H1 (cell line): ENCODE results near the gene TBC1D12. TPM values are rescaled to one million over a fixed set of nuclear protein-coding genes. Genes with fewer than 3 reads are reported as not detected.

Source experiments
- CTCF ChIA-PET: fragments of 300-600 bp; sonication (Branson Sonifier 250); formaldehyde crosslinking; loops from one replicate; lab custom pipeline; 2021; ENCODE audit not compliant: partially characterized antibody; lab: Charles Lee
- POLR2A ChIA-PET: fragments of 300-600 bp; sonication (Branson Sonifier 250); formaldehyde crosslinking; loops from one replicate; lab custom pipeline; 2021; ENCODE audit warnings: inconsistent platforms; ENCODE audit not compliant: partially characterized antibody; lab: Charles Lee
- DNase-seq, 2 experiments: peaks; one replicate each; pipeline versions ENCODE4 v3.0.0 to v3.0.0-alpha.2; 2010 to 2022; ENCODE audit warnings: low spot score in 2 of 2, low read depth in 1 of 2, mixed read lengths in 1 of 2
- FAIRE-seq: peaks from 2 replicates; lab custom pipeline; 2011; peaks lifted over from hg19 to GRCh38; lab: Jason Lieb, UNC
- H2AFZ ChIP-seq: 2 replicates; pipeline ENCODE4 v1.8.1; 2012; ENCODE audit warnings: low read length, inconsistent platforms
- H2AK5ac ChIP-seq: 2 replicates; pipeline ENCODE4 v1.6.1; 2013; ENCODE audit warnings: low read depth, low read length
- H2BK120ac ChIP-seq: replicated peaks from 2 replicates; pipeline ENCODE3; 2013; ENCODE audit warnings: low read depth, low read length, inconsistent platforms
- H2BK12ac ChIP-seq: 2 replicates; pipeline ENCODE4 v1.6.1; 2013; ENCODE audit warnings: low read depth, low read length
- H2BK15ac ChIP-seq: 2 replicates; pipeline ENCODE4 v1.6.1; 2013; ENCODE audit warnings: low read length
- H2BK20ac ChIP-seq: 2 replicates; pipeline ENCODE4 v1.6.1; 2013; ENCODE audit warnings: low read length
- H2BK5ac ChIP-seq: 2 replicates; pipeline ENCODE4 v1.6.1; 2013; ENCODE audit warnings: low read depth, low read length
- H3K14ac ChIP-seq: 2 replicates; pipeline ENCODE4 v1.6.1; 2013; ENCODE audit warnings: inconsistent platforms; ENCODE audit not compliant: insufficient read length
- H3K18ac ChIP-seq: 2 replicates; pipeline ENCODE4 v1.6.1; 2013; ENCODE audit warnings: low read length; ENCODE audit errors: extremely low read depth
- H3K23ac ChIP-seq: 2 replicates; pipeline ENCODE4 v1.6.1; 2013; ENCODE audit warnings: inconsistent platforms; ENCODE audit not compliant: insufficient read length
- H3K23me2 ChIP-seq: 2 replicates; pipeline ENCODE4 v1.6.1; 2013; ENCODE audit warnings: low read depth, low read length
- H3K27ac ChIP-seq: 2 replicates; pipeline ENCODE4 v1.6.1; 2011; ENCODE audit warnings: low read depth, low read length, inconsistent platforms
- H3K27me3 ChIP-seq, 4 experiments: replicated peaks in 1 of 4; 1 replicate in 1 of 4; 2 replicates in 3 of 4; pipeline versions ENCODE4 v1.6.1 to v1.8.1; 2011 to 2013; ENCODE audit warnings: low read length in 3 of 4, mild to moderate bottlenecking in 3 of 4, inconsistent platforms in 2 of 4, mixed read lengths in 2 of 4, moderate library complexity in 1 of 4; ENCODE audit not compliant: control insufficient read depth in 3 of 4, insufficient read depth in 3 of 4; ENCODE audit errors: extremely low read depth in 1 of 4
- H3K36me3 ChIP-seq, 4 experiments: 2 replicates each; pipeline versions ENCODE4 v1.6.1 to v1.8.1; 2011 to 2013; ENCODE audit warnings: mild to moderate bottlenecking in 4 of 4, low read length in 3 of 4, moderate library complexity in 2 of 4, control low read depth in 1 of 4, inconsistent platforms in 1 of 4; ENCODE audit not compliant: insufficient read depth in 4 of 4, control insufficient read depth in 2 of 4
- H3K4ac ChIP-seq: replicated peaks from 2 replicates; pipeline ENCODE3; 2013; ENCODE audit warnings: low read length, low read depth, mixed read lengths, inconsistent platforms; ENCODE audit not compliant: insufficient read length
- H3K4me1 ChIP-seq, 4 experiments: replicated peaks in 1 of 4; 1 replicate in 1 of 4; 2 replicates in 3 of 4; pipeline versions ENCODE4 v1.6.1 to v1.8.1; 2011 to 2013; ENCODE audit warnings: low read length in 3 of 4, inconsistent platforms in 2 of 4, mixed read lengths in 1 of 4; ENCODE audit not compliant: insufficient read depth in 4 of 4, control insufficient read depth in 3 of 4
- H3K4me2 ChIP-seq, 2 experiments: 2 replicates each; pipeline versions ENCODE4 v1.6.1 to v1.8.1; 2011 to 2013; ENCODE audit warnings: low read depth in 2 of 2, low read length in 2 of 2, control low read depth in 1 of 2, inconsistent platforms in 1 of 2, mild to moderate bottlenecking in 1 of 2; ENCODE audit not compliant: insufficient read depth in 1 of 2
- H3K4me3 ChIP-seq, 4 experiments: fragments of 200-600, 300-600 bp in 1 of 4; sonication (generic), shearing (Covaris generic), sonication (Bioruptor Twin) in 1 of 4; 2 replicates each; pipeline versions ENCODE4 v1.5.1 to v1.8.1; 2011 to 2016; ENCODE audit warnings: low read length in 4 of 4, low read depth in 3 of 4, control low read depth in 2 of 4, inconsistent platforms in 2 of 4, mild to moderate bottlenecking in 2 of 4, mixed read lengths in 1 of 4, moderate library complexity in 1 of 4; ENCODE audit not compliant: insufficient read depth in 2 of 4; ENCODE audit errors: extremely low read depth in 1 of 4
- H3K56ac ChIP-seq: replicated peaks from 2 replicates; pipeline ENCODE3; 2013; ENCODE audit warnings: low read depth, mild to moderate bottlenecking, mixed read lengths, low read length, inconsistent platforms; ENCODE audit not compliant: insufficient read length
- H3K79me1 ChIP-seq: 2 replicates; pipeline ENCODE4 v1.6.1; 2013; ENCODE audit warnings: low read depth, low read length, control low read depth
- H3K79me2 ChIP-seq, 2 experiments: 2 replicates each; pipeline versions ENCODE4 v1.6.1 to v1.8.1; 2012 to 2013; ENCODE audit warnings: low read length in 2 of 2, mild to moderate bottlenecking in 2 of 2, inconsistent platforms in 1 of 2; ENCODE audit not compliant: insufficient read depth in 2 of 2, control insufficient read depth in 1 of 2
- H3K9ac ChIP-seq, 4 experiments: replicated peaks in 1 of 4; 1 replicate in 1 of 4; 2 replicates in 3 of 4; pipeline versions ENCODE4 v1.6.1 to v1.8.1; 2011 to 2013; ENCODE audit warnings: low read depth in 3 of 4, low read length in 3 of 4, control low read depth in 2 of 4, mild to moderate bottlenecking in 2 of 4, moderate library complexity in 2 of 4, inconsistent platforms in 1 of 4; ENCODE audit errors: extremely low read depth in 1 of 4
- H3K9me3 ChIP-seq, 2 experiments: 2 replicates each; pipeline versions ENCODE4 v1.6.1 to v1.8.1; 2012 to 2013; ENCODE audit warnings: mild to moderate bottlenecking in 2 of 2, moderate library complexity in 2 of 2, control low read depth in 1 of 2, inconsistent platforms in 1 of 2, low read depth in 1 of 2, low read length in 1 of 2, mixed read lengths in 1 of 2; ENCODE audit not compliant: insufficient read depth in 2 of 2
- H4K20me1 ChIP-seq, 2 experiments: replicated peaks in 1 of 2; 2 replicates each; pipeline versions ENCODE3 to v1.8.1; 2011 to 2013; ENCODE audit warnings: inconsistent platforms in 2 of 2, low read length in 2 of 2, mild to moderate bottlenecking in 1 of 2; ENCODE audit not compliant: insufficient read depth in 2 of 2, control insufficient read depth in 1 of 2
- H4K5ac ChIP-seq: 2 replicates; pipeline ENCODE4 v1.6.1; 2013; ENCODE audit warnings: low read length, low read depth, mixed read lengths, inconsistent platforms; ENCODE audit not compliant: insufficient read length
- H4K8ac ChIP-seq: 2 replicates; pipeline ENCODE4 v1.8.0; 2013; ENCODE audit warnings: mild to moderate bottlenecking, moderate library complexity, low read length, inconsistent platforms; ENCODE audit not compliant: insufficient read depth; ENCODE audit errors: extremely low read depth
- H4K91ac ChIP-seq: replicated peaks from 2 replicates; pipeline ENCODE3; 2013; ENCODE audit warnings: low read length, mixed read lengths, inconsistent platforms; ENCODE audit not compliant: insufficient read length
- CBX8 ChIP-seq: fragments of 300-800, 300-1000 bp; sonication (generic); IDR thresholded peaks from 2 replicates; pipeline ENCODE4 v1.7.1; 2016; ENCODE audit warnings: low read depth, low read length, borderline replicate concordance
- CREB1 ChIP-seq: IDR thresholded peaks from 2 replicates; pipeline ENCODE4 v1.6.1; 2012; ENCODE audit warnings: inconsistent platforms
- CTBP2 ChIP-seq: IDR thresholded peaks from 2 replicates; pipeline ENCODE4 v1.7.0; 2011; ENCODE audit warnings: borderline replicate concordance, mild to moderate bottlenecking, moderate library complexity, mixed read lengths, low read length; ENCODE audit not compliant: insufficient read depth, insufficient read length
- KDM4A ChIP-seq: IDR thresholded peaks from one replicate; pipeline ENCODE4 v1.7.1; 2012; ENCODE audit warnings: low read depth, mild to moderate bottlenecking, moderate library complexity, low read length, inconsistent platforms; ENCODE audit not compliant: severe bottlenecking
- RXRA ChIP-seq: IDR thresholded peaks from 2 replicates; pipeline ENCODE4 v1.6.1; 2011; ENCODE audit warnings: low read depth, mild to moderate bottlenecking, low read length, moderate library complexity; ENCODE audit not compliant: insufficient read depth
- TAF7 ChIP-seq: optimal IDR thresholded peaks from 2 replicates; pipeline ENCODE3; 2011; ENCODE audit warnings: low read depth, mild to moderate bottlenecking, inconsistent platforms, low read length, moderate library complexity, borderline replicate concordance
- TBP ChIP-seq: IDR thresholded peaks from 2 replicates; pipeline ENCODE4 v1.6.1; 2011; ENCODE audit warnings: low read depth, low read length, improper control_type of control experiment
- TEAD4 ChIP-seq: IDR thresholded peaks from 2 replicates; pipeline ENCODE4 v1.6.1; 2012; ENCODE audit warnings: low read depth, low read length, inconsistent platforms, mixed read lengths
- polyA plus RNA-seq, 7 experiments: library from polyadenylated mRNA; depleted of rRNA in 3 of 7; stranded (reverse) in 5 of 7; unstranded in 2 of 7; fragments of >200 nt in 5 of 7; fragments of 200-250 nt in 2 of 7; gene quantifications; 1 replicate in 5 of 7; 2 replicates in 1 of 7; 4 replicates in 1 of 7; pipeline versions ENCODE4 v1.2.1 to v1.2.3, GENCODE V29; 2011 to 2013; ENCODE audit warnings: missing spikeins in 2 of 7, mixed read lengths in 2 of 7
- total RNA-seq: library from RNA; stranded (reverse); fragmentation: NEBNext Ultra II Directional; extraction: Animal tissue kit (Norgen Biotek cat#: 25700); gene quantifications from 2 replicates; pipeline ENCODE4 v1.2.1, GENCODE V29; 2021
- TF ChIP-seq, protein P1 (sequence below), 3 experiments: IDR thresholded peaks; 1 replicate in 2 of 3; 2 replicates in 1 of 3; pipeline versions ENCODE4 v1.5.1 to v1.6.1; 2011; ENCODE audit warnings: low read length in 3 of 3, mild to moderate bottlenecking in 3 of 3, inconsistent platforms in 2 of 3, low read depth in 1 of 3, moderate library complexity in 1 of 3; ENCODE audit not compliant: insufficient read depth in 1 of 3; ENCODE audit errors: control extremely low read depth in 1 of 3

TBC1D12 gene
- total and polyA plus RNA-seq, 2 of the 8 experiments (the other 6 are each of a cell fraction or from before 2014, with no cell fraction given), result 1.1 to 3.2 TPM

DNA sequence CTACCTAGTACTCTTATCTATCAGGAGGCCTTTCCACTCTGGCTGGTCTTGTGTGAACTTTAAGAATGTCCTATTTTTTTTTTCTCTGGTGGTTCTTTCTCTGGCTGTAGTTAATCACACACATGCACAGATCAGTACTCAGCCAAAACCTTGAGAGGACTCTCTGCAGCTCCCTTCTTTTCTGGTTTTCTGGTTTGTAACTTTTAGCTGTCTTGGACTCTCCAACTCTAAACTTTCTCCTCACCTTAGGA is 88.4 kb downstream of the TBC1D12 start:
- Histone ChIP-seq H4K91ac (no peak overlapping the region), H3K23me2 (no peaks in the 10 kb centered on the region; the same call in 1 of the 2 replicates), H3K23ac (no peak overlapping the region), H2BK20ac (no peak overlapping the region), H3K18ac (no peak overlapping the region), H3K56ac (no peak overlapping the region), H3K27me3 (no peaks in the 10 kb centered on the region), H3K9ac (peak overlapping the region in 1 of 4 experiments; percentile 24; a peak in 1 of 7 replicates), H4K8ac (no peak overlapping the region), H2BK5ac (no peak overlapping the region), H3K14ac (no peak overlapping the region), H3K4ac (no peak overlapping the region), H3K4me3 (no peak overlapping the region), H3K9me3 (no peaks in the 10 kb centered on the region), H3K79me2 (no peaks in the 10 kb centered on the region), H3K4me1 (0 out of 7 replicates have a peak, but pooled peaks cover 0 to 2% (median 0%) of the 10 kb centered on the region in 4 experiments), H3K4me2 (no peak overlapping the region), H3K27ac (no peak overlapping the region), H3K36me3 (no peaks in the 10 kb centered on the region), H2BK15ac (no peak overlapping the region), H2AFZ (no peak overlapping the region), H2BK120ac (no peak overlapping the region), H4K5ac (no peak overlapping the region), H2BK12ac (no peak overlapping the region), H2AK5ac (no peak overlapping the region), H4K20me1 (peaks cover 0 to 1% of the 10 kb centered on the region in 2 experiments), H3K79me1 (no peaks in the 10 kb centered on the region)
- FAIRE-seq (no peak), DNase-seq (no peak)
- POLR2A ChIA-PET, result no interaction called here
- TF ChIP-seq KDM4A, result no peak
- TF ChIP-seq, protein P1, sequence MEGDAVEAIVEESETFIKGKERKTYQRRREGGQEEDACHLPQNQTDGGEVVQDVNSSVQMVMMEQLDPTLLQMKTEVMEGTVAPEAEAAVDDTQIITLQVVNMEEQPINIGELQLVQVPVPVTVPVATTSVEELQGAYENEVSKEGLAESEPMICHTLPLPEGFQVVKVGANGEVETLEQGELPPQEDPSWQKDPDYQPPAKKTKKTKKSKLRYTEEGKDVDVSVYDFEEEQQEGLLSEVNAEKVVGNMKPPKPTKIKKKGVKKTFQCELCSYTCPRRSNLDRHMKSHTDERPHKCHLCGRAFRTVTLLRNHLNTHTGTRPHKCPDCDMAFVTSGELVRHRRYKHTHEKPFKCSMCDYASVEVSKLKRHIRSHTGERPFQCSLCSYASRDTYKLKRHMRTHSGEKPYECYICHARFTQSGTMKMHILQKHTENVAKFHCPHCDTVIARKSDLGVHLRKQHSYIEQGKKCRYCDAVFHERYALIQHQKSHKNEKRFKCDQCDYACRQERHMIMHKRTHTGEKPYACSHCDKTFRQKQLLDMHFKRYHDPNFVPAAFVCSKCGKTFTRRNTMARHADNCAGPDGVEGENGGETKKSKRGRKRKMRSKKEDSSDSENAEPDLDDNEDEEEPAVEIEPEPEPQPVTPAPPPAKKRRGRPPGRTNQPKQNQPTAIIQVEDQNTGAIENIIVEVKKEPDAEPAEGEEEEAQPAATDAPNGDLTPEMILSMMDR (IDR thresholded peaks at IDR 0.05; ENCODE audit: control extremely low read depth in 1 of 3, insufficient read depth in 1 of 3, low read depth in 1 of 3, low read length in 3 of 3), result no peak
- no peak for TF ChIP-seq RXRA
- no peak for TF ChIP-seq CREB1
- TF ChIP-seq CBX8, result no peak
- TF ChIP-seq CTBP2, result no peak
- no peak for TF ChIP-seq TAF7
- no peak for TF ChIP-seq TEAD4
- TF ChIP-seq TBP, result no peak
- CTCF ChIA-PET, result interaction anchor here (0.7 kb wide), 1 partner anchor 47 kb away, joined by 6 read pairs; no protein-coding TSS in a partner anchor
